BJ (cell line): Measurements from ENCODE around the gene LAMA2. TPM values are rescaled to one million over a fixed set of nuclear protein-coding genes. Genes with fewer than 3 reads are reported as not detected.

Source experiments
- CTCF ChIA-PET: fragments of 350-600 bp; formaldehyde crosslinking; extraction: SDS; loops from one replicate; lab custom pipeline; 2021; ENCODE audit warnings: antibody characterized with exemption, inconsistent platforms; lab: Yijun Ruan, JAX
- POLR2A ChIA-PET: fragments of 300-600 bp; sonication (Branson Sonifier 250); formaldehyde crosslinking; extraction: SDS; loops from one replicate; lab custom pipeline; 2021; ENCODE audit warnings: antibody characterized with exemption; lab: Charles Lee
- DNase-seq: peaks from one replicate; pipeline ENCODE4 v3.0.0-alpha.2; 2011; ENCODE audit warnings: low read depth
- H3K27me3 ChIP-seq: 2 replicates; pipeline ENCODE4 v1.6.0; 2011; ENCODE audit warnings: low read length; ENCODE audit not compliant: control insufficient read depth, insufficient read depth
- H3K36me3 ChIP-seq: 2 replicates; pipeline ENCODE4 v1.5.1; 2011; ENCODE audit warnings: low read length; ENCODE audit not compliant: control insufficient read depth, insufficient read depth
- H3K4me3 ChIP-seq: 2 replicates; pipeline ENCODE4 v1.5.1; 2011; ENCODE audit warnings: low read depth, mild to moderate bottlenecking, control low read depth, low read length
- CTCF ChIP-seq: IDR thresholded peaks from 2 replicates; pipeline ENCODE4 v1.5.1; 2011; ENCODE audit warnings: low read depth, mild to moderate bottlenecking, control low read depth, inconsistent platforms, low read length, moderate library complexity; ENCODE audit not compliant: insufficient read depth
- polyA plus RNA-seq: library from polyadenylated mRNA; depleted of rRNA; stranded (reverse); fragments of >200 nt; gene quantifications from 2 replicates; pipeline ENCODE4 v1.2.3, GENCODE V29; 2011

LAMA2 gene
- polyA plus RNA-seq, 1 experiment: 50.0 TPM

GRCh38 chr6:129130106-129130505 lies 247.2 kb downstream of the LAMA2 start:
- H3K27me3 ChIP-seq: no peaks in the 10 kb centered on the region
- CTCF ChIA-PET: interaction anchor here (0.6 kb wide), 1 partner anchor 86 kb away, joined by 3 read pairs; no protein-coding TSS in a partner anchor
- DNase-seq: no peak
- no peak overlapping the region for H3K4me3 ChIP-seq
- no peak for TF ChIP-seq CTCF
- H3K36me3 ChIP-seq: no peaks in the 10 kb centered on the region
- POLR2A ChIA-PET: interaction anchor here (0.6 kb wide), 1 partner anchor 68 kb away, joined by 5 read pairs; no protein-coding TSS in a partner anchor

- Histone ChIP-seq H3K4me3 (no peak overlapping the region), H3K27me3 (no peaks in the 10 kb centered on the region), H3K36me3 (no peaks in the 10 kb centered on the region)
- ChIA-PET POLR2A (no interaction called here), CTCF (no interaction called here)
- TF ChIP-seq CTCF: no peak
- no peak for DNase-seq
These were observed 248.2 kb downstream of the LAMA2 start for GRCh38 chr6:129130959-129131681.

GRCh38 chr6:129133770-129134192 lies 250.8 kb downstream of the LAMA2 start:
- TF ChIP-seq CTCF: no peak
- no peak for DNase-seq
- POLR2A ChIA-PET: interaction anchor here (0.6 kb wide), 1 partner anchor 10 kb away, joined by 3 read pairs; no protein-coding TSS in a partner anchor
- CTCF ChIA-PET: interaction anchor here (0.6 to 1.6 kb wide), 2 partner anchors 15 to 350 kb away, joined by 3 to 4 read pairs; no protein-coding TSS in a partner anchor
- Histone ChIP-seq H3K27me3 (no peaks in the 10 kb centered on the region), H3K36me3 (no peaks in the 10 kb centered on the region), H3K4me3 (no peak overlapping the region)

GRCh38 chr6:129134535-129134934 lies 251.6 kb downstream of the LAMA2 start:
- ChIA-PET CTCF (interaction anchor here (1.6 kb wide), 1 partner anchor 14 kb away, joined by 4 read pairs; no protein-coding TSS in a partner anchor), POLR2A (interaction anchor here (0.6 kb wide), 1 partner anchor 10 kb away, joined by 3 read pairs; no protein-coding TSS in a partner anchor)
- no peak for TF ChIP-seq CTCF
- Histone ChIP-seq H3K27me3 (no peaks in the 10 kb centered on the region), H3K36me3 (no peaks in the 10 kb centered on the region), H3K4me3 (no peak overlapping the region)
- DNase-seq: no peak

GRCh38 chr6:129135451-129135850 lies 252.5 kb downstream of the LAMA2 start:
- TF ChIP-seq CTCF: no peak
- H3K4me3 ChIP-seq: no peak overlapping the region
- no peaks in the 10 kb centered on the region for H3K36me3 ChIP-seq
- POLR2A ChIA-PET: no interaction called here
- CTCF ChIA-PET: interaction anchor here (1.1 to 1.2 kb wide), 2 partner anchors 14 to 23 kb away, joined by 3 read pairs; no protein-coding TSS in a partner anchor
- no peaks in the 10 kb centered on the region for H3K27me3 ChIP-seq
- no peak for DNase-seq
